K562 (cell line): ENCODE results near the gene NDRG3. TPM values are rescaled to one million over a fixed set of nuclear protein-coding genes. Genes with fewer than 3 reads are reported as not detected.
A peak's percentile ranks its signal among the peaks of the same experiment; 100 is the strongest.

ENCODE experiments used
- BMI1 ChIP-seq: fragments of 150-350 bp; IDR thresholded peaks from 2 replicates; pipeline ENCODE4 v1.6.1; 2014; ENCODE audit warnings: low read length
- ELF1 ChIP-seq: fragments of 200-800 bp; sonication (Bioruptor generic); IDR thresholded peaks from 2 replicates; pipeline ENCODE4 v1.6.1; 2016; ENCODE audit warnings: missing genetic modification characterization, missing compliant biosample characterization
- HDAC6 ChIP-seq: IDR thresholded peaks from 2 replicates; pipeline ENCODE4 v1.6.1; 2012; ENCODE audit warnings: low read depth, mild to moderate bottlenecking, control low read depth, inconsistent platforms, low read length, moderate library complexity
- HNRNPLL ChIP-seq: fragments of 200-400 bp; formaldehyde crosslinking; IDR thresholded peaks from 2 replicates; pipeline ENCODE4 v1.6.1; 2017; ENCODE audit warnings: low read length, low read depth, mild to moderate bottlenecking; ENCODE audit not compliant: poor library complexity, severe bottlenecking
- NEUROD1 ChIP-seq: fragments of 150-350 bp; IDR thresholded peaks from 2 replicates; pipeline ENCODE4 v1.6.1; 2014; ENCODE audit warnings: borderline replicate concordance, low read length, low read depth; ENCODE audit not compliant: partially characterized antibody
- RBM25 ChIP-seq: fragments of 200-400 bp; formaldehyde crosslinking; IDR thresholded peaks from 2 replicates; pipeline ENCODE4 v1.6.1; 2018; ENCODE audit warnings: low read length, low read depth, moderate library complexity; ENCODE audit not compliant: severe bottlenecking
- SIN3A ChIP-seq, 2 experiments: fragments of 150-350 bp in 1 of 2; IDR thresholded peaks; 2 replicates each; pipeline ENCODE4 v1.6.1; 2011 to 2016; ENCODE audit warnings: borderline replicate concordance in 2 of 2, low read depth in 2 of 2, low read length in 2 of 2, mild to moderate bottlenecking in 2 of 2, moderate library complexity in 2 of 2; ENCODE audit not compliant: control insufficient read depth in 1 of 2
- SMAD4 ChIP-seq: fragments of 250-450 bp; sonication (Bioruptor Pico); conservative IDR thresholded peaks from 2 replicates; pipeline ENCODE4 v1.8.0; 2021; ENCODE audit warnings: inconsistent platforms, mild to moderate bottlenecking, moderate library complexity
- SMARCC2 ChIP-seq: fragments of 450-650 bp; IDR thresholded peaks from 2 replicates; pipeline ENCODE4 v1.6.1; 2017; ENCODE audit warnings: antibody characterized with exemption, moderate library complexity, mild to moderate bottlenecking, low read depth
- ZBED1 ChIP-seq: IDR thresholded peaks from 2 replicates; pipeline ENCODE4 v1.6.1; 2014
- ZNF134 ChIP-seq: fragments of 250-450 bp; sonication (Bioruptor Pico); conservative IDR thresholded peaks from 2 replicates; pipeline ENCODE4 v1.4.0; 2020
- ZNF175 ChIP-seq: fragments of 200-800 bp; sonication (Bioruptor generic); IDR thresholded peaks from 2 replicates; pipeline ENCODE4 v1.6.1; 2016; ENCODE audit warnings: low read depth, mild to moderate bottlenecking, missing genetic modification characterization, missing compliant biosample characterization
- ZNF561 ChIP-seq: fragments of 450-650 bp; formaldehyde crosslinking; conservative IDR thresholded peaks from 2 replicates; pipeline ENCODE4 v1.4.0; 2020; ENCODE audit warnings: mild to moderate bottlenecking, moderate library complexity
- ZZZ3 ChIP-seq: fragments of 450-650 bp; IDR thresholded peaks from 2 replicates; pipeline ENCODE4 v1.6.1; 2016; ENCODE audit warnings: antibody characterized with exemption, mild to moderate bottlenecking, moderate library complexity
- polyA plus RNA-seq, 8 experiments: library from polyadenylated mRNA; depleted of rRNA in 4 of 8; stranded (reverse) in 5 of 8; unstranded in 3 of 8; fragments of >200 nt; fragmentation: Nextera tagmentation in 2 of 8; fragmentation: Illumina TruSeq in 1 of 8; extraction: Ambion mirVana in 2 of 8; extraction: Trizol in 1 of 8; gene quantifications; 2 replicates each; pipeline versions ENCODE4 v1.2.1 to v1.2.3, GENCODE V29; 2011 to 2014; ENCODE audit warnings: inconsistent platforms in 1 of 8, missing spikeins in 1 of 8
- total RNA-seq, 7 experiments: library from RNA; depleted of rRNA in 6 of 7; stranded (reverse); fragments of >200 nt in 6 of 7; fragmentation: Illumina TruSeq in 2 of 7; extraction: Trizol in 2 of 7; gene quantifications; 2 replicates each; pipeline versions ENCODE4 v1.2.1 to v1.2.3, GENCODE V29; 2011 to 2021; ENCODE audit warnings: low replicate concordance in 1 of 7
- TF ChIP-seq, protein P1 (sequence below): fragments of 250-450 bp; sonication (Bioruptor Pico); IDR thresholded peaks from 2 replicates; pipeline ENCODE4 v1.4.0; 2020; ENCODE audit warnings: mild to moderate bottlenecking, moderate library complexity
- TF ChIP-seq, protein P2 (sequence below): fragments of 450-650 bp; IDR thresholded peaks from 2 replicates; pipeline ENCODE4 v1.6.1; 2014; ENCODE audit warnings: low read depth, mild to moderate bottlenecking, moderate library complexity, borderline replicate concordance
- TF ChIP-seq, protein P3 (sequence below): fragments of 250-450 bp; sonication (Bioruptor Pico); IDR thresholded peaks from 2 replicates; pipeline ENCODE4 v1.8.0; 2022; ENCODE audit warnings: moderate library complexity, mild to moderate bottlenecking, inconsistent platforms
- TF ChIP-seq, protein P4 (sequence below), 2 experiments: fragments of 450-650 bp in 1 of 2; IDR thresholded peaks; 2 replicates each; pipeline ENCODE4 v1.6.1; 2011 to 2017; ENCODE audit warnings: low read depth in 2 of 2, antibody characterized with exemption in 1 of 2, borderline replicate concordance in 1 of 2, low read length in 1 of 2, mild to moderate bottlenecking in 1 of 2, mixed read lengths in 1 of 2; ENCODE audit not compliant: control insufficient read depth in 1 of 2

The NDRG3 gene
- total and polyA plus RNA-seq, 9 of the 15 experiments (the other 6 are each of a cell fraction or from before 2014, with no cell fraction given), result 14.6 to 39.4 (median 24.4) TPM

DNA sequence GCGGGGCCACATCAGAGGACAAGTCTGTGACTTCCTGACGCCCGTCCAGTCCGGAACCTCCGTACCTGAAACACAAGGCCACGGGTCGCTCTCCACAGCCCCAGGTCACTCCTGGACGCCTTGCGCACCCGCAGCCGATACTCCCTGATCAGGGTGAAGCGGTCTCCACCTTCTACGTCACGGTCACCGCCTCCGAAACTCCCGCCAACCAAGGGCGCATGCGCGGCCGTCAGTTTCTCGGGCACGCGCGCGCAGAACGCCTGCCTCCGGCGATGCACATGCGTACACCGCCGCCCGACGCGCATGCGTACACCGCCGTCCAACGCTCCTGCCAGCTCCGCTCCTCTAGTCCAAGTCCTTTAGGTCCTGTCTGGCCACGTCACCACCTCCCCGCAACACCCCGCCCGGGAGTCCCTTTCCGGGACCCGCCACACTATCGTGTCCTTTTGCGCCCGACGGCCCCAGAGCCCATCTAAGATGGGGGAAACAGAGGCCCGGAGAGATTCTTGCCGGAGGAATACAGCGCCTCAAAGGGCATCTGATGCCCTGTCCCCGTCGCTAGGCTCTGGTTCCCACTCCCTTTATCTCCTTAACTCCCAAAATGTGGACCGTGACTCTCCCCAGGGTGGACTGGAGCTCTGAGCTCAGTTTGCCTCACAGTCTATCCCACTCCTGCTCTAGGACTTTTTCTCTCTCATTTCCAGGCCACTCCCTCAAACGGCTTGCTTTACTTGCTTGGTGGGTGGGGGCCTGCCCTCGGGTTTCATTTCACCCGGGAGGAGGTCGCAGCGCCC is 27.9 kb upstream of the NDRG3 start, which contains the start of gene DSN1 (continued):
- TF ChIP-seq RBM25 (no peak), BMI1 (no peak), ZBED1 (no peak; the same call in 1 of the 2 replicates), HDAC6 (no peak), ZNF134 (CRISPR knock-in tag) (peak; percentile 64; the same call in 1 of the 2 replicates), HNRNPLL (peak; percentile 74), ZNF561 (CRISPR knock-in tag) (no peak), ELF1 (tag) (no peak), ZZZ3 (no peak), NEUROD1 (peak; percentile 13), SMARCC2 (no peak), ZNF175 (CRISPR knock-in tag) (no peak), SMAD4 (peak; percentile 62; the same call in 1 of the 2 replicates), SIN3A (IDR thresholded peaks at IDR 0.05; ENCODE audit: borderline replicate concordance in 2 of 2, control insufficient read depth in 1 of 2, low read depth in 2 of 2, low read length in 2 of 2) (peak; percentile 61 to 80; a peak in 2 of 4 replicates)
- TF ChIP-seq, protein P1, sequence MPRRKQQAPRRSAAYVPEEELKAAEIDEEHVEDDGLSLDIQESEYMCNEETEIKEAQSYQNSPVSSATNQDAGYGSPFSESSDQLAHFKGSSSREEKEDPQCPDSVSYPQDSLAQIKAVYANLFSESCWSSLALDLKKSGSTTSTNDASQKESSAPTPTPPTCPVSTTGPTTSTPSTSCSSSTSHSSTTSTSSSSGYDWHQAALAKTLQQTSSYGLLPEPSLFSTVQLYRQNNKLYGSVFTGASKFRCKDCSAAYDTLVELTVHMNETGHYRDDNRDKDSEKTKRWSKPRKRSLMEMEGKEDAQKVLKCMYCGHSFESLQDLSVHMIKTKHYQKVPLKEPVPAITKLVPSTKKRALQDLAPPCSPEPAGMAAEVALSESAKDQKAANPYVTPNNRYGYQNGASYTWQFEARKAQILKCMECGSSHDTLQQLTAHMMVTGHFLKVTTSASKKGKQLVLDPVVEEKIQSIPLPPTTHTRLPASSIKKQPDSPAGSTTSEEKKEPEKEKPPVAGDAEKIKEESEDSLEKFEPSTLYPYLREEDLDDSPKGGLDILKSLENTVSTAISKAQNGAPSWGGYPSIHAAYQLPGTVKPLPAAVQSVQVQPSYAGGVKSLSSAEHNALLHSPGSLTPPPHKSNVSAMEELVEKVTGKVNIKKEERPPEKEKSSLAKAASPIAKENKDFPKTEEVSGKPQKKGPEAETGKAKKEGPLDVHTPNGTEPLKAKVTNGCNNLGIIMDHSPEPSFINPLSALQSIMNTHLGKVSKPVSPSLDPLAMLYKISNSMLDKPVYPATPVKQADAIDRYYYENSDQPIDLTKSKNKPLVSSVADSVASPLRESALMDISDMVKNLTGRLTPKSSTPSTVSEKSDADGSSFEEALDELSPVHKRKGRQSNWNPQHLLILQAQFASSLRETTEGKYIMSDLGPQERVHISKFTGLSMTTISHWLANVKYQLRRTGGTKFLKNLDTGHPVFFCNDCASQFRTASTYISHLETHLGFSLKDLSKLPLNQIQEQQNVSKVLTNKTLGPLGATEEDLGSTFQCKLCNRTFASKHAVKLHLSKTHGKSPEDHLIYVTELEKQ (CRISPR knock-in tag), result no peak
- TF ChIP-seq, protein P2, sequence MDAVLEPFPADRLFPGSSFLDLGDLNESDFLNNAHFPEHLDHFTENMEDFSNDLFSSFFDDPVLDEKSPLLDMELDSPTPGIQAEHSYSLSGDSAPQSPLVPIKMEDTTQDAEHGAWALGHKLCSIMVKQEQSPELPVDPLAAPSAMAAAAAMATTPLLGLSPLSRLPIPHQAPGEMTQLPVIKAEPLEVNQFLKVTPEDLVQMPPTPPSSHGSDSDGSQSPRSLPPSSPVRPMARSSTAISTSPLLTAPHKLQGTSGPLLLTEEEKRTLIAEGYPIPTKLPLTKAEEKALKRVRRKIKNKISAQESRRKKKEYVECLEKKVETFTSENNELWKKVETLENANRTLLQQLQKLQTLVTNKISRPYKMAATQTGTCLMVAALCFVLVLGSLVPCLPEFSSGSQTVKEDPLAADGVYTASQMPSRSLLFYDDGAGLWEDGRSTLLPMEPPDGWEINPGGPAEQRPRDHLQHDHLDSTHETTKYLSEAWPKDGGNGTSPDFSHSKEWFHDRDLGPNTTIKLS, result peak; percentile 99
- TF ChIP-seq, protein P3, sequence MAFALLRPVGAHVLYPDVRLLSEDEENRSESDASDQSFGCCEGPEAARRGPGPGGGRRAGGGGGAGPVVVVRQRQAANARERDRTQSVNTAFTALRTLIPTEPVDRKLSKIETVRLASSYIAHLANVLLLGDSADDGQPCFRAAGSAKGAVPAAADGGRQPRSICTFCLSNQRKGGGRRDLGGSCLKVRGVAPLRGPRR (CRISPR knock-in tag), result peak; percentile 23; the same call in 1 of the 2 replicates
- TF ChIP-seq, protein P4, sequence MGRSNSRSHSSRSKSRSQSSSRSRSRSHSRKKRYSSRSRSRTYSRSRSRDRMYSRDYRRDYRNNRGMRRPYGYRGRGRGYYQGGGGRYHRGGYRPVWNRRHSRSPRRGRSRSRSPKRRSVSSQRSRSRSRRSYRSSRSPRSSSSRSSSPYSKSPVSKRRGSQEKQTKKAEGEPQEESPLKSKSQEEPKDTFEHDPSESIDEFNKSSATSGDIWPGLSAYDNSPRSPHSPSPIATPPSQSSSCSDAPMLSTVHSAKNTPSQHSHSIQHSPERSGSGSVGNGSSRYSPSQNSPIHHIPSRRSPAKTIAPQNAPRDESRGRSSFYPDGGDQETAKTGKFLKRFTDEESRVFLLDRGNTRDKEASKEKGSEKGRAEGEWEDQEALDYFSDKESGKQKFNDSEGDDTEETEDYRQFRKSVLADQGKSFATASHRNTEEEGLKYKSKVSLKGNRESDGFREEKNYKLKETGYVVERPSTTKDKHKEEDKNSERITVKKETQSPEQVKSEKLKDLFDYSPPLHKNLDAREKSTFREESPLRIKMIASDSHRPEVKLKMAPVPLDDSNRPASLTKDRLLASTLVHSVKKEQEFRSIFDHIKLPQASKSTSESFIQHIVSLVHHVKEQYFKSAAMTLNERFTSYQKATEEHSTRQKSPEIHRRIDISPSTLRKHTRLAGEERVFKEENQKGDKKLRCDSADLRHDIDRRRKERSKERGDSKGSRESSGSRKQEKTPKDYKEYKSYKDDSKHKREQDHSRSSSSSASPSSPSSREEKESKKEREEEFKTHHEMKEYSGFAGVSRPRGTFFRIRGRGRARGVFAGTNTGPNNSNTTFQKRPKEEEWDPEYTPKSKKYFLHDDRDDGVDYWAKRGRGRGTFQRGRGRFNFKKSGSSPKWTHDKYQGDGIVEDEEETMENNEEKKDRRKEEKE (IDR thresholded peaks at IDR 0.05; ENCODE audit: borderline replicate concordance in 1 of 2, control insufficient read depth in 1 of 2, low read depth in 2 of 2, low read length in 1 of 2), result no peak
